Endothelial cell of umbilical vein (primary cell): Measurements from ENCODE around the gene ANKS6. TPM values are rescaled to one million over a fixed set of nuclear protein-coding genes. Genes with fewer than 3 reads are reported as not detected.

Source experiments
- BruUV-seq: library from RNA; stranded (reverse); fragments of 400-500 nt; replicated peaks from 2 replicates; lab custom pipeline; 2021; lab: Mats Ljungman, UMichigan
- CTCF ChIA-PET: fragments of 300-600, 350-600 bp; sonication (Branson Sonifier 250); formaldehyde crosslinking; loops from one replicate; lab custom pipeline; 2021; ENCODE audit warnings: antibody characterized with exemption, inconsistent platforms; lab: Charles Lee
- POLR2A ChIA-PET: fragments of 300-600, 350-600 bp; sonication (Branson Sonifier 250); formaldehyde crosslinking; loops from one replicate; lab custom pipeline; 2021; ENCODE audit warnings: antibody characterized with exemption, inconsistent platforms; lab: Charles Lee
- DNase-seq: peaks from one replicate; pipeline ENCODE4 v3.0.0-alpha.2; 2011; ENCODE audit warnings: low read depth, low spot score
- FAIRE-seq: peaks from 2 replicates; lab custom pipeline; 2011; peaks lifted over from hg19 to GRCh38; lab: Jason Lieb, UNC
- H2AFZ ChIP-seq: 2 replicates; pipeline ENCODE4 v1.6.0; 2012; ENCODE audit warnings: low read depth, low read length, control low read depth, inconsistent platforms
- H3K27ac ChIP-seq: 2 replicates; pipeline ENCODE4 v1.5.1; 2011; ENCODE audit warnings: low read depth, mild to moderate bottlenecking, control low read depth, low read length, moderate library complexity; ENCODE audit not compliant: insufficient read depth
- H3K27me3 ChIP-seq, 2 experiments: 2 replicates each; pipeline versions ENCODE4 v1.6.0 to v1.6.1; 2011; ENCODE audit warnings: low read length in 2 of 2, mixed read lengths in 1 of 2; ENCODE audit not compliant: control insufficient read depth in 2 of 2, insufficient read depth in 2 of 2
- H3K36me3 ChIP-seq, 2 experiments: 2 replicates in 1 of 2; 3 replicates in 1 of 2; pipeline ENCODE4 v1.5.1; 2011; ENCODE audit warnings: low read length in 2 of 2, mild to moderate bottlenecking in 1 of 2, moderate library complexity in 1 of 2; ENCODE audit not compliant: control insufficient read depth in 2 of 2, insufficient read depth in 2 of 2; ENCODE audit errors: extremely low read depth in 1 of 2
- H3K4me1 ChIP-seq: 3 replicates; pipeline ENCODE4 v1.5.1; 2011; ENCODE audit warnings: mild to moderate bottlenecking, low read length; ENCODE audit not compliant: control insufficient read depth, insufficient read depth; ENCODE audit errors: extremely low read depth
- H3K4me2 ChIP-seq: 2 replicates; pipeline ENCODE4 v1.6.1; 2011; ENCODE audit warnings: low read length, control low read depth, mixed read lengths; ENCODE audit not compliant: insufficient read depth
- H3K4me3 ChIP-seq, 3 experiments: fragments of 200-600 bp in 1 of 3; sonication (generic), shearing (Covaris generic) in 1 of 3; replicated peaks in 1 of 3; 2 replicates each; pipeline ENCODE4 v1.5.1; 2011 to 2016; ENCODE audit warnings: control low read depth in 3 of 3, low read length in 3 of 3, mild to moderate bottlenecking in 2 of 3, inconsistent platforms in 1 of 3, low read depth in 1 of 3, moderate library complexity in 1 of 3; ENCODE audit not compliant: insufficient read depth in 1 of 3
- H3K79me2 ChIP-seq: 2 replicates; pipeline ENCODE4 v1.6.0; 2012; ENCODE audit warnings: low read length, inconsistent platforms; ENCODE audit not compliant: control insufficient read depth, insufficient read depth
- H3K9ac ChIP-seq: replicated peaks from 2 replicates; pipeline ENCODE3; 2011; ENCODE audit warnings: low read length, control low read depth; ENCODE audit not compliant: insufficient read depth; ENCODE audit errors: extremely low read depth
- H3K9me1 ChIP-seq: replicated peaks from 3 replicates; pipeline ENCODE4 v1.6.0; 2011; ENCODE audit warnings: mild to moderate bottlenecking, low read length; ENCODE audit not compliant: control insufficient read depth, insufficient read depth; ENCODE audit errors: extremely low read depth
- H3K9me3 ChIP-seq: replicated peaks from 2 replicates; pipeline ENCODE4 v1.5.1; 2012; ENCODE audit warnings: low read length, inconsistent platforms; ENCODE audit not compliant: control insufficient read depth, insufficient read depth
- H4K20me1 ChIP-seq: replicated peaks from 2 replicates; pipeline ENCODE3; 2011; ENCODE audit warnings: mild to moderate bottlenecking, low read length; ENCODE audit not compliant: control insufficient read depth, insufficient read depth; ENCODE audit errors: extremely low read depth
- CTCF ChIP-seq, 2 donors: IDR thresholded peaks; 1 replicate in 1 of 2; 2 replicates in 1 of 2; pipeline ENCODE4 v1.5.1; 2011; ENCODE audit warnings: low read length in 2 of 2, mild to moderate bottlenecking in 2 of 2, moderate library complexity in 2 of 2, control low read depth in 1 of 2, inconsistent platforms in 1 of 2, low read depth in 1 of 2; ENCODE audit not compliant: insufficient read depth in 1 of 2; ENCODE audit errors: extremely low read depth in 1 of 2
- EZH2 ChIP-seq: IDR thresholded peaks from 2 replicates; pipeline ENCODE4 v1.6.1; 2012; ENCODE audit warnings: borderline replicate concordance, low read depth, mild to moderate bottlenecking, moderate library complexity, low read length, inconsistent platforms; ENCODE audit not compliant: severe bottlenecking
- FOS ChIP-seq: IDR thresholded peaks from 2 replicates; pipeline ENCODE4 v1.6.1; 2011; ENCODE audit warnings: mild to moderate bottlenecking, low read length, moderate library complexity, borderline replicate concordance; ENCODE audit not compliant: insufficient read depth
- GATA2 ChIP-seq: IDR thresholded peaks from 2 replicates; pipeline ENCODE4 v1.7.0; 2011; ENCODE audit warnings: low read depth, mild to moderate bottlenecking, moderate library complexity, mixed read lengths, low read length; ENCODE audit not compliant: insufficient read length, insufficient read depth
- JUN ChIP-seq: IDR thresholded peaks from 2 replicates; pipeline ENCODE4 v1.6.1; 2011; ENCODE audit warnings: borderline replicate concordance, low read depth; ENCODE audit not compliant: insufficient read length, insufficient read depth
- MAX ChIP-seq: IDR thresholded peaks from 2 replicates; pipeline ENCODE4 v1.6.1; 2011; ENCODE audit not compliant: insufficient read depth, insufficient read length
- MYC ChIP-seq: IDR thresholded peaks from one replicate; pipeline ENCODE4 v1.6.1; 2011; ENCODE audit warnings: mild to moderate bottlenecking, low read depth, low read length
- POLR2A ChIP-seq: IDR thresholded peaks from 2 replicates; pipeline ENCODE4 v1.6.1; 2012; ENCODE audit warnings: low read depth, mild to moderate bottlenecking, control low read depth, low read length
- POLR2AphosphoS5 ChIP-seq: IDR thresholded peaks from 2 replicates; pipeline ENCODE4 v1.6.1; 2012; ENCODE audit warnings: low read depth, mild to moderate bottlenecking, control low read depth, low read length, moderate library complexity; ENCODE audit not compliant: insufficient read depth
- dilution Hi-C: fragments of 300-500 bp; cut with MboI; formaldehyde crosslinking; loops from one replicate; pipeline ENCODE4 v1.15.0; 2019; ENCODE audit warnings: low sequenced_read_pairs; ENCODE audit not compliant: extremely low pct_ligation_motif_present
- intact Hi-C: fragments of 100-400 bp; cut with micrococcal nuclease; formaldehyde crosslinking; loops from one replicate; pipeline ENCODE4 v1.10.0; 2022
- polyA plus RNA-seq, 4 experiments: library from polyadenylated mRNA; depleted of rRNA in 3 of 4; stranded (reverse) in 3 of 4; unstranded in 1 of 4; fragments of >200 nt; gene quantifications; 2 replicates each; pipeline versions ENCODE4 v1.2.1 to v1.2.3, GENCODE V29; 2011 to 2012; ENCODE audit warnings: missing spikeins in 1 of 4
- total RNA-seq: library from RNA; stranded (reverse); gene quantifications from 2 replicates; pipeline ENCODE4 v1.2.3, GENCODE V29; 2021

ANKS6 gene
- total and polyA plus RNA-seq, 2 donors (not counting 3 experiments of a cell fraction or from before 2014, with no cell fraction given): 15.5 to 18.6 TPM

GRCh38 chr9:98839724-98840123, 43.4 kb upstream of the ANKS6 start:
- Histone ChIP-seq H3K27me3 (no peaks in the 10 kb centered on the region), H3K9me1 (no peaks in the 10 kb centered on the region), H3K4me1 (no peaks in the 10 kb centered on the region), H4K20me1 (no peaks in the 10 kb centered on the region), H3K4me2 (no peak overlapping the region), H3K36me3 (no peaks in the 10 kb centered on the region), H3K9me3 (no peaks in the 10 kb centered on the region), H3K79me2 (no peaks in the 10 kb centered on the region), H3K27ac (no peak overlapping the region), H2AFZ (no peak overlapping the region), H3K9ac (no peak overlapping the region), H3K4me3 (no peak overlapping the region)
- BruUV-seq: no TSS peak
- intact Hi-C loops (no loop called here), dilution Hi-C loops (no loop called here)
- CTCF ChIA-PET: interaction anchor here (4.6 kb wide), 1 partner anchor 9 kb away, joined by 26 read pairs; no protein-coding TSS in a partner anchor
- FAIRE-seq (no peak), DNase-seq (no peak)
- POLR2A ChIA-PET: no interaction called here
- TF ChIP-seq POLR2AphosphoS5: no peak
- no peak for TF ChIP-seq GATA2
- TF ChIP-seq CTCF (IDR thresholded peaks at IDR 0.05; ENCODE audit: extremely low read depth in 1 of 2, insufficient read depth in 1 of 2, low read depth in 1 of 2, low read length in 2 of 2): no peak
- TF ChIP-seq EZH2: no peak
- no peak for TF ChIP-seq JUN
- TF ChIP-seq MYC: no peak
- no peak for TF ChIP-seq FOS
- TF ChIP-seq POLR2A: no peak
- no peak for TF ChIP-seq MAX
